Fibroblast of lung (primary cell): ENCODE measurements around the gene CADM3.

Experiments used
- EZH2 ChIP-seq: IDR thresholded peaks from 2 replicates; pipeline ENCODE4 v1.5.1; 2012; ENCODE audit warnings: low read length, control low read depth, mild to moderate bottlenecking; ENCODE audit errors: missing control alignments
- TF ChIP-seq, protein P1 (sequence below), 2 donors: IDR thresholded peaks in 1 of 2; conservative IDR thresholded peaks in 1 of 2; 1 replicate in 1 of 2; 2 replicates in 1 of 2; pipeline ENCODE4 v1.5.1; 2011 to 2012; ENCODE audit warnings: low read length in 2 of 2, control low read depth in 1 of 2, inconsistent platforms in 1 of 2, low read depth in 1 of 2, mild to moderate bottlenecking in 1 of 2

DNA sequence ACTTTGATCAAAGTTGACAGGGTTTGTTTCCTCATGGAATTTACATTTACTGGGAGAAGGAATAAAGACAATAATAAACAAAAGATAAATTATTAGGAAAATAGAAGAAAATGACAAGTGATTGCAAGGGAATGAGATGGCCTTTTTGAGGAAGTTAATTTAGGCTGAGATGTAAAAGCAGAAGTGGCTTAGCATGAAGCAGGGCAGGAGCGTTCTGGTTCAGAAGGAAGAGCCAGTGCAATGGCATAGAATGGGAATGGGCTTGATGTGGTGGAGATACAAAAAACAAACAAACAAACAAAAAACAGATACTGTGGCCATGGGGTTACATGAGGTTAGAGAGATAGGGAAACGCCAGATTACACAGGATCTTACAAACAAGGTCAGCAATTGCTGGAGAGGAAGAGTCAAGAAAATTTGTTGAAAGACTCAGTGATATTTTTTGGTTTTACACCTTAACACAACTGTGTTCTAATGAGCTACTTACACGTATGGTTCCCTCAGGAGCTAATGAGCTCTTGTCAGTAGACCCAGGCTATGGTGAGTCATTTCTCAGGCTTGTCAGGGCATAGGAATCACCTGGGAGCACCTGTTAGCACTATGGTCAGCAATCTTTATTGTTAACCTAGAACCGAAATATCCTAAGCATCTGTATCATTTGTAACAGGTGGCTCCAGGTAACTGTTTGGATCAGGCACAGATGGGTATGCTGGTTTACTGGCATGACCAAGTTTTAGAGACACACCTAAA lies 8.7 kb upstream of the CADM3 start:
- TF ChIP-seq, protein P1, sequence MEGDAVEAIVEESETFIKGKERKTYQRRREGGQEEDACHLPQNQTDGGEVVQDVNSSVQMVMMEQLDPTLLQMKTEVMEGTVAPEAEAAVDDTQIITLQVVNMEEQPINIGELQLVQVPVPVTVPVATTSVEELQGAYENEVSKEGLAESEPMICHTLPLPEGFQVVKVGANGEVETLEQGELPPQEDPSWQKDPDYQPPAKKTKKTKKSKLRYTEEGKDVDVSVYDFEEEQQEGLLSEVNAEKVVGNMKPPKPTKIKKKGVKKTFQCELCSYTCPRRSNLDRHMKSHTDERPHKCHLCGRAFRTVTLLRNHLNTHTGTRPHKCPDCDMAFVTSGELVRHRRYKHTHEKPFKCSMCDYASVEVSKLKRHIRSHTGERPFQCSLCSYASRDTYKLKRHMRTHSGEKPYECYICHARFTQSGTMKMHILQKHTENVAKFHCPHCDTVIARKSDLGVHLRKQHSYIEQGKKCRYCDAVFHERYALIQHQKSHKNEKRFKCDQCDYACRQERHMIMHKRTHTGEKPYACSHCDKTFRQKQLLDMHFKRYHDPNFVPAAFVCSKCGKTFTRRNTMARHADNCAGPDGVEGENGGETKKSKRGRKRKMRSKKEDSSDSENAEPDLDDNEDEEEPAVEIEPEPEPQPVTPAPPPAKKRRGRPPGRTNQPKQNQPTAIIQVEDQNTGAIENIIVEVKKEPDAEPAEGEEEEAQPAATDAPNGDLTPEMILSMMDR (conservative IDR thresholded peaks at IDR 0.05 in 1 of 2, IDR thresholded peaks at IDR 0.05 in 1 of 2; ENCODE audit: low read depth in 1 of 2, low read length in 2 of 2): no peak
- TF ChIP-seq EZH2: no peak
